GM18873 (cell line): ENCODE measurements around the gene MIA3.
A peak's percentile ranks its signal among the peaks of the same experiment; 100 is the strongest.
"Not testable (repeated sequence)": the region's sequence is repeated elsewhere in the genome, so short reads cannot be mapped to it uniquely, and the experiment has no call there.

Source experiments
- ATAC-seq: cut with Tn5 transposase; IDR thresholded peaks from one replicate; pipeline ENCODE4 v1.9.1; 2021; ENCODE audit warnings: mild to moderate bottlenecking, moderate library complexity, moderate number of reproducible peaks; ENCODE audit not compliant: unreplicated experiment, low FRiP score

Gene MIA3, protein sequence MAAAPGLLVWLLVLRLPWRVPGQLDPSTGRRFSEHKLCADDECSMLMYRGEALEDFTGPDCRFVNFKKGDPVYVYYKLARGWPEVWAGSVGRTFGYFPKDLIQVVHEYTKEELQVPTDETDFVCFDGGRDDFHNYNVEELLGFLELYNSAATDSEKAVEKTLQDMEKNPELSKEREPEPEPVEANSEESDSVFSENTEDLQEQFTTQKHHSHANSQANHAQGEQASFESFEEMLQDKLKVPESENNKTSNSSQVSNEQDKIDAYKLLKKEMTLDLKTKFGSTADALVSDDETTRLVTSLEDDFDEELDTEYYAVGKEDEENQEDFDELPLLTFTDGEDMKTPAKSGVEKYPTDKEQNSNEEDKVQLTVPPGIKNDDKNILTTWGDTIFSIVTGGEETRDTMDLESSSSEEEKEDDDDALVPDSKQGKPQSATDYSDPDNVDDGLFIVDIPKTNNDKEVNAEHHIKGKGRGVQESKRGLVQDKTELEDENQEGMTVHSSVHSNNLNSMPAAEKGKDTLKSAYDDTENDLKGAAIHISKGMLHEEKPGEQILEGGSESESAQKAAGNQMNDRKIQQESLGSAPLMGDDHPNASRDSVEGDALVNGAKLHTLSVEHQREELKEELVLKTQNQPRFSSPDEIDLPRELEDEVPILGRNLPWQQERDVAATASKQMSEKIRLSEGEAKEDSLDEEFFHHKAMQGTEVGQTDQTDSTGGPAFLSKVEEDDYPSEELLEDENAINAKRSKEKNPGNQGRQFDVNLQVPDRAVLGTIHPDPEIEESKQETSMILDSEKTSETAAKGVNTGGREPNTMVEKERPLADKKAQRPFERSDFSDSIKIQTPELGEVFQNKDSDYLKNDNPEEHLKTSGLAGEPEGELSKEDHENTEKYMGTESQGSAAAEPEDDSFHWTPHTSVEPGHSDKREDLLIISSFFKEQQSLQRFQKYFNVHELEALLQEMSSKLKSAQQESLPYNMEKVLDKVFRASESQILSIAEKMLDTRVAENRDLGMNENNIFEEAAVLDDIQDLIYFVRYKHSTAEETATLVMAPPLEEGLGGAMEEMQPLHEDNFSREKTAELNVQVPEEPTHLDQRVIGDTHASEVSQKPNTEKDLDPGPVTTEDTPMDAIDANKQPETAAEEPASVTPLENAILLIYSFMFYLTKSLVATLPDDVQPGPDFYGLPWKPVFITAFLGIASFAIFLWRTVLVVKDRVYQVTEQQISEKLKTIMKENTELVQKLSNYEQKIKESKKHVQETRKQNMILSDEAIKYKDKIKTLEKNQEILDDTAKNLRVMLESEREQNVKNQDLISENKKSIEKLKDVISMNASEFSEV (N-terminal part only)

DNA sequence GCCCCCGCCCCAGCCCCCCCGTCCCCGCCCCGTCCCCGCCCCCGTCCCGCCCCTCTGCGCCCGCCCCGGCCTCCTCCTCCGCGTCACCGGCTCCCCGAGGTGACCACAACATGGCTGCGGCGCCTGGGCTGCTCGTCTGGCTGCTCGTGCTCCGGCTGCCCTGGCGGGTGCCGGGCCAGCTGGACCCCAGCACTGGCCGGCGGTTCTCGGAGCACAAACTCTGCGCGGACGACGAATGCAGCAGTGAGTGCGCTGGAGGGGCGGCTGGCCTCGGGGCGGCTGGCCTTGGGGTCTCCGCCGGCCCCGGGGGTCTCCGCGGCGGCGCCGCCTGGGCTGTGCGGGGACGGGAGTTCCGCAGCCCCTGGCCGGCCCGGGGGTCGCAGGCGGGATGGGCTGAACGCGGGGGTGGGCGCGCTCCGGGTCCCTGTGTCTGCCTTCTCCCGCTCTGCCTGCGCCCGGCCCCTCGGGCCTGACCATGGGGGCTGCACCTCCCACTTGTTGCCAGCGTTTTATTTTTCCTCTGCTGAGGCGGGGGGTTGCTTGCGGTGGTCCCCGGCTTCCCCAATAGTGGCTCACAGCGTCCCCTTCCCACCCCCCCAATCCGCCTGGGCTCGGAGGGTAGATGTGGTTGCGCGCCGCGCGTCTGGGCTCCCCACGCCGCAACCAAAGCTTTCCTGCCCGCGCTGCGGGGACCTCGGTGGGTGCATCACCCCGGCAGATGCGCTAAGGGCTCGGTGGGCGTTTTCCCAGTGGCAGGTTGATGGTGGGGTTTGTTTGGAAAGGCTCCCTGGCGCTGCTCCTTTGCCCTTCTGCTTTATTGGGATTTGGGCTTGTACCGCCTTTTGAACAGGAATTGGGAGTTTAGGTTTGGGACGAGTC lies at the start of gene MIA3:
Gene MIA3, plus strand, starts transcription at position 97 of the 879 bp plus-strand sequence. Its CDS starts 14 bp downstream, at position 111.
- ATAC-seq, result peak; percentile 41

DNA sequence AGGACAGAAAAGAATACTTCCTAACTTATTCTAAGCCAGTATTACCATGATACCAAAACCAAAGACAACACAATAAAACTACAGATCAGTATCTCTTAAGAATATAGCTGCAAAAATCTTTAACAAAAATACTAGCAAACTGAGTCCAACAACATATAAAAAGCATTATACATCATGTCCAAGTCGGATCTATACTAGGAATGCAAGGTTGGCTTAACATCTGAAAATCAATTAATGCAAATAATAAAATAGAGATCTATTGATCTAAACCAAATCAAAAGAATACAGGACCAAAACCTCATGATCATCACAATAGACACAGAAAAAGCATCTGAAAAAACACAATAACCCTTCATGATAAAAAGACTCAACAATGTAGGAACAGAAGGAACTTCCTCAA lies 47.1 kb upstream of the MIA3 start:
- no peak for ATAC-seq

DNA sequence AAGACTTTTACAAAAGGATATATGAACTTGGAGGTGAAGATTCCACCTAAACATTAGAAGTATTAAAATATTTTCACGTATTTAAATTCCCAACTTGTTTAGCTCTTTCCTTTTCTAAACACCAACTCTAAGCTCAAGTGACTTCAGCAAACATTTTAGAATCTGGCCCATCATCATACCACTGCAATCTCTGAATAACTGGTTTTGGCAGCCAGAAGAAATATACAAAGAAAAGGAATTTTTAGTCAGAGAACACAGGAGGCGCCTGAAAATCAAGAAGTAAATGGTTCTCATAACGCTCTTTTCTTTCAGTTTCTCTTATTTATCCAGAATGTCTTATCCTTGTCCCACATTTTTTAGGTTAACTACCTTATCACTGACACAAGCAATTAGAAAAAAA lies 38.6 kb upstream of the MIA3 start:
- no peak for ATAC-seq

DNA sequence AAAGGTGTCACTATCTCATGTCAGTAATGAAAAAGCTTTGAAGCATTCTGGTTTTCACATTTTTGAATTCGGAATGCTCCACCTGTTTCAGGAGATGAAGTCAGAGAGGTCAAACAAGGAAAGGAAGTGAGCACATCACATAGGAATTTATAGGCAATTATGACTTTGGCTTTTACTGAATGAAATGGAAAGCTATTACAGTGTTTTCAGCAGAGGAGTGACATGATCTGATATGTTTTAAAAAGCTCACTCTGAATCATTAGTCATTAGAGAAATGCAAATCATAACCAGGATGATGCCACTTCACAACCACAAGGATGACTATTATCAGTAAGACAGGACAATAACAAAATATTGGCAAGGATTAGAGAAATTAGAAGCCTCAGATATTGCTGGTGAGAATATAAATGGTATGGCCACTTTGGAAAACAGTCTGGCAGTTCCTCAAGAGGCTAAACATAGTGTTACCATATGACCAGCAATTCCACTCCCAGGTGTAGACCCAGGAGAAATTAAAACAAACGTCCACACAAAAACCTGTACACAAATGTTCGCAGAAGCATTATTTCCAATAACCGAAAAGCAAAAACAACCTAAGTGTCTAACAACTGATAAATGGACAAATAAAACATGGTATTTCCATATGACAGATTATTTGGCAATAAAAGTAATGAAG lies 35.7 kb upstream of the MIA3 start:
- ATAC-seq, result no peak

DNA sequence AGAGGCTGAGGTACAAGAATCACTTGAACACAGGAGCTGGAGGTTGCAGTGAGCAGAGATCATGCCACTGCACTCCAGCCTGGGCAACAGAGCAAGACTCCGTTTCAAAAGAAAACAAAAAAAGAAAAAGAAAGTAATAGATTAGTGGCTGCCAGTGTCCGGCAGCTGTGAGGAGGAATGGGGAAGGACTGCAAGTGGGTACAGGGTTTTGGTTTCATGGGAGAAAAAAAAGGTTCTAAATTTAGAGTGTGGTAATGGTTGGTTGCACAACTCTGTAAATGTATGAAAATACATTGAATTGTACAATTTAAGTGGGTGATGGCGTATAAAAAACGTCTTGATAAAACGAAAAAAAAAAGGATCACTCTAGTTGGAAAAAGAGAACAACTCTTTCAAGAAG lies 34.8 kb upstream of the MIA3 start:
- peak; percentile 85 for ATAC-seq

DNA sequence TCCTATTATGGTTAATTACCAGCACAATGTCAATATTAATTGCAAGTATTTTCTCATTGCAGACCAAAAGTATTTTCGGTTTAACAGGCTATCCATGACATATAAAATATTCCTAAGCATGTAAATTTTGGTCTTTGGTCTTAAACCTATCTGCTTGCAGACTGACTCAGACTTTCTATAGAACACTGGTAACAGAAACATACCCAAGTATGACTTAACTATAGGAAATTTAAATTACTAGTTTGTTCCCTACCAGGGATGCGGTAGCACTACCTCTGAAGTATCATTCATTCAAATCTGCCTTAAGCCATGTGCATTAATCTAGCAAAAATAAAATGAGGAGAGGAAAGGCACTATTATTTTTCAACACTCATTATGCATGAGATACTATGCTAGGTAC lies 31.1 kb upstream of the MIA3 start:
- no peak for ATAC-seq

DNA sequence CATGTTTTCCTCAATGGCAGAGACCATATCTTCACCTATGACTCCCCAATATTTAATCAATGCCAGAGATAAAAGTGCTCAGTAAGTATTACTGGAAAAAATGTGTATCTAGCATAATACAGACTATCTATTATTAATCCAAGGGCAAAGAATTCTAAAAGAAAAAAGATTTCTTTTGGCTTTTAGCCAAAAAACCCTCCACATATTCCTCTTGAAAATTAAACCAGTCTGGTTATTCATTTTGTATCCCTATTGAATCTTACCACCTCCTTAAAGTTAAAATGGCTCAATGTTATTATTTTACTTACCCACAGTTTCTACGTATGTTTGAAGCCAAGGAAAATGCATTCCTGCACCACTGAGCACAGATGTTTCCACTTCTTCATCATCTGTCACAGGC lies 29.8 kb upstream of the MIA3 start:
- ATAC-seq, result no peak

DNA sequence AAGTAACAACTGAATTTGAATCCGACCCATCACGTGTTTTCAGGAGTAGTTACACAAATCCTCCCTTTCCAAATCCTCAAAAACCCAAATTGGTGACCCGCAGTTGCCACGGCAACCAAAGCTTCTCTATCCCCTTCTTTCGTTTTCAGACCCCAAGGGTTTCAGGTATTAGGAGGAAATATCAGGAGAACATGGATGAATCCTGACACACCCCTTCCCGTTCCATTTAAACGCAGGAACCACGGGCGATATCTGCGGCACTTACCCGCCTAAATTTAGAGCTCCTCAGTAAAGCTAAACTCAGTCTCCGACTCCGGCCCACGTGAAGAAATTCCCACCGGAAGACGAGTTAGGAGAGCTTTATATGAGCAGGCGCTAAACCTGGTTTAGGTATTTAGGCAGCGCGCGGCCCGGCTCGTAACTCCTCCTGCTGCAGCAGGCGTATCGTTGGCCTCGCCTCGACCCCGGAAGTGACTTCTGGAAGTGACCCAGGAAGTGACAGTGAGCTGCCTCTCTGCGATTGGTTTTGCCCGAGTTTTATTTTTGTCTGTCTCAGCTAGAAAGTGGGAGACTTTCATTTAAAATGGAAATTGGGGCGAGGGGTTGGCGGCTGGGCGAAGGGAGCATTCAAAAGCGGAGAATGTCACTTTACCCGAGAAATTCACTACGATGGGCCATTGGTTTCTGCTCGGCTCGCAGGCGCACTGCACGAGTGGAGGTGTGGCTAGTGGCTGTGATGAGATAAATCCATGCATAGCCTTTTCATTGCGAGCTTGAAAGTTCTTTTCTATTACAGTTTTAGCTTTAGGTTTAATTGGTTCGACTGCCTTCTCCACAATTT lies 28.2 kb upstream of the MIA3 start, which contains the start of gene TAF1A:
Gene TAF1A, minus strand, starts transcription at position 472 of the 841 bp plus-strand sequence.
- peak; percentile 98 for ATAC-seq

DNA sequence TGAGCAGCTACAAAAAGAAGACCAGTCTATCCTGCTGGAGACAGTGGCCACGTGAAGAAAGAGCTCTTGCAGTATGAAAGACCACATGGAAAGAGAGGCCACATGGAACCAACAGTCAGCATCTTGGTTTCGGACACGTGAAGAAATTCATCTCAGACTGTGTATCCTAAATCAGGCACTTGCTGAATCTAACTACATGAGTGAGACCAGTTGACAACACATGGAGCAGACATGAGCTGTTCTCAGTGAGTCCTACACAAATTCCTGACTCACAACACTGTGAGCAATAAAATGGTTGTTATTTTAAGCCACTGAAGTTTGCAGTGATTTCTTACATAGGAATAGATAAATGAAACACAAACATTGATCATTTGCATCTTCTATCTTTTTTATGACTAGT lies 25.7 kb upstream of the MIA3 start:
- ATAC-seq, result no peak

DNA sequence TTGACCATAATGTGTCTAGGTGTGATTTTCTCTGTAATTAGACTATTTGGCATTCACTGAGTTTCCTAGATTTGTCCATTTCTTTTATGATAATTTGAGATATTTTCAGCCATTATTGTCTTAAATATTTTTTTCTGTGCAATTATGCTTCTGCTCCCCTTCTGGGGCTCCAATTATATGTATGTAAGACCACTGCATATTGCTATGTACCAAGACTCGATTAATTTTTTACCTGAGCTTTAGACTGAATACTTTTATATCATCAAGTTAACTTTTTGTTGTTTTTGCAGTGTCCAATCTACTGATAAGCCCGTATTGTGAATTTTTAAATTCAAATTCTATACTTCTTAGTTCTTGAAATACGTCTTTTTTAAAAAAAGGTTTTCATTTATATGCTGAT lies 23.1 kb upstream of the MIA3 start:
- ATAC-seq, result no peak

DNA sequence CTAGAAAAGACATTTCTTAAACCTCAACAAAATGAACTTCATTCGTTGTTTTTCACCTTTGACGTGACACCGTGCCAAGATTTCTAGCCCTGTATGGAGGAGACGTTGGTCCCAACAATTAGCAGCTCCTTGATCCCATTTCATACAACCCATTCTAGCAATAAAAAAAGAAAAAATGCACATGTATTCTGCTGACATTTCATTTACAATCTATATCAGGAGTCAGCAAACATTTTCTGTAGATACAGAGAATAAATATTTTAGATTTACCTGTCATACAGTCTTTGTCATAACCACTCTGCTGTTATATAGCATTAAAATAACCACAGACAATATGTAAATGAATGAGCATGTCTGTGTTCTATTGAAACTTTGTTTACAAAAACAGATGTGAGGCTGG lies 21.2 kb upstream of the MIA3 start:
- ATAC-seq, result no peak

DNA sequence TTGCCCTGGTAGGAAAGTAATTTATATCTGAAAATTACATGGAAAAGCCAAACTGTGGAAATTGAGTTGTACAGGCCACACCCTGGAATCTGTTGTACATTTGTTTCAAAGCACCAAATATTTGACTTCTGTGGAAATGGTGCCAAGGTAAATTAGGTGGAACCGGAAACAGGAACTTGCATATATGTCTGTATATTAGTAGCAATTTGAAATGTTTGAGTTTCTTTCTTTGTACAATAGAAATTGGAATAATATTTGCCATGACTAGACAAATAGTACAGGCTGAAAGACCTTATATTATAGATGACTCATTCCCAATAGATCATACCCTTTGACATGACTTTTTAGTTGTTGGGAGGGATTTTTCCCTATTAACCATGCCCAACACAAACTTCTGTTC lies 17.6 kb upstream of the MIA3 start:
- no peak for ATAC-seq

DNA sequence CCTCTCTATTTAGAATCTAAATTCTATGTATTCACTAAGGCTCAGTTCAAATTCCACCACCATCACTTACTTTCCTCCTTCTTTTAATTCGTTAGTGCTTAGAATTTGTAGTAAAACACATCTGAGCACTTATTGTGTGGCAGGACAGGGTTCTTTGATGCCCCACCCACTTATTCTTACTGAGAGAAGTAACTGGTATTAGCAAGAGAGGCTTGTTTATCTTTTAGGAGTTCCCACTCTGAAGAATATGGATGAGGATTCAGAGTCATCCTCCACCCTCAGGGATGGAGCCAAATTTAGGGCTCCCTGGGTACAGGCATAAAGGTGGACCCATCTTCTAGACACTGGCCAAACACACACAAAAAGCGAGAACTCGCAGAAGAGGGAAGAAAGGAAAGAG lies 16.6 kb upstream of the MIA3 start:
- ATAC-seq, result no peak

DNA sequence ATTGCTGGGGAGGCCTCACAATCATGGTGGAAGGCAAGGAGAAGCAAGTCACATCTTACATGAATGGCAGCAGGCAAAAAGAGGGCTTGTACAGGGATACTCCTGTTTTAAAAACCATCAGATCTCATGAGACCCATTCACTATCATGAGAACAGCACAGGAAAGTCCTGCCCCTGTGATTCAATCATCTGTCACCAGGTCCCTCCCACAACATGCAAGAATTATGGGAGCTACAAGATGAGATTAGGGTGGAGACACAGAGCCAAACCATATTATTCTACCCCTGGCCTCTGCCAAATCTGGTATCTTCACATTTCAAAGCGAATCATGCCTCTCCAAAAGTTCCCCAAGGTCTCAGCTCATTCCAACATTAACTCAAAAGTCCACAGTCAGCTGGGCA lies 11.1 kb upstream of the MIA3 start:
- no peak for ATAC-seq

DNA sequence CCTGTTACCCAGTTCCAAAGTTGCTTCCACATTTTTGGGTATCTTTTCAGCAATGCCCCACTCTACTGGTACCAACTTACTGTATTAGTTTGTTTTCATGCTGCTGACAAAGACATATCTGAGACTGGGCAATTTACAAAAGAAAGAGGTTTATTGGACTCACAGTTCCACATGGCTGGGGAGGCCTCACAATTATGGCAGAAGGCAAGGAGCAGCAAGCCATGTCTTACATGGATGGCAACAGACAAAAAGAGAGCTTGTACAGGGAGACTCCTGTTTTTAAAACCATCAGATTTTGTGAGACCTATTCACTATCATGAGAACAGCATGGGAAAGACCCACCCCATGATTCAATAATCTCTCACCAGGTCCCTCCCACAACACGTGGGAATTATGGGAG lies 8.8 kb upstream of the MIA3 start:
- ATAC-seq, result not testable (repeated sequence)

DNA sequence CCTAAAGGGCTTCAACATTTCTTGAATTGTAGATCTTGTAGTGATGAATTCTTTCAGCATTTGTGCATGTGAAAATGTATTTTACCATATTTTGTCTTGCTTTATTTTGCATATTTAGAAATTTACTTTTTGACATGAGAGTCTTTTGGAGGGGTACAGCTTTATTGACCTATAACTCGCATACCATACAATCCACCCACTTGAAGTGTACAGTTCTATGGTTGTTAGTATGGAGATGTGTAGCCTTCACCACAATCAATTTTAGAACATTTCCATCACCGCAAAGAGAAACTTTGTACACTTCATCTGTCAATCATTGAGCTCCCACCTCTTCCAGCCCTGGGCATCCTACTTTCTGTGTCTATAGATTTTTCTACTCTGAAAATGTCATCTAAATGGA lies 7.2 kb upstream of the MIA3 start:
- ATAC-seq, result no peak

DNA sequence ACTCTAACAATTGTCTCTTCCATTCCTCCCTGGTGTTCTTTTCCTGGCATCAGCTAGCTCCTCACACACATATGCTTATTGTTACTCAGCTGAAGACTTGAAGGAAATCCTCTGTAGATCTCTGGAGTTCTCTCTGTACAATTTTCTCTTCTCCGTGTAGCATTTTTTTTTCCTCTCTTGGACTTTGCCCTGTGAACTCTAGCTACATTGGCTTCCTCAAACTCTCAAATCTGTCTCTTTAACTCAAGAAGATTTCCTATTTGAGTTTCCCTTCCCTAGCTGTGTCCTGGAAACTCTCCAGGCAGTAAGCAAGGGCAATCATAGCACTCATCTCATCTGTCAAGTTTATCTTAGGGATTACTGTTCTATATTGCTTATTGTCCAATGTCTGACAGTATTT lies 4.3 kb upstream of the MIA3 start:
- ATAC-seq, result no peak

DNA sequence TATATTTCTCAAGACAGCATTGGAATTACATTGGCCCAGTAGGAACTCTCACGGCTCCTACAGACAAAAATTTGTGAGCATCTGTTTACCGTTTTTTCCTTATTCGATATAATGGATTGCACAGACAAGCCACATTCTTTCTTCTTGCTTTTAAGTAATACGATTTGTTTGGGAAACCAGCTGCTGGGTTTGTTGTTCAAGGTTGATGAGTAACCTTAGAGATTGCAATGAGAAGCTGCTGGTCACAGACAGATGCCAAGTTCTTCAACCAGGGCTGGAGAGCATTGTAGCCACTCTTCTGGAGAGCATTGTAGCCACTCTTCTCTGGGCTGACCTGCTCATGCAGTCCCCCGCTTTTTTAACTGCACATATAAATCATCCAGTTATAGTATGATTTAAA lies 1.4 kb upstream of the MIA3 start:
- ATAC-seq, result no peak
